Loucy (cell line): Measurements from ENCODE around the gene VPS35L.

Experiments
- H2AFZ ChIP-seq: fragments of 200-600 bp; sonication (generic); 2 replicates; pipeline ENCODE4 v1.6.0; 2016; ENCODE audit warnings: antibody characterized with exemption, mild to moderate bottlenecking, low read length, moderate library complexity
- H3F3A ChIP-seq: fragments of 200-600 bp; 2 replicates; pipeline ENCODE4 v1.6.0; 2016; ENCODE audit warnings: antibody characterized with exemption, low read depth, mild to moderate bottlenecking
- H3K27me3 ChIP-seq: fragments of 200-600 bp; sonication (generic); 2 replicates; pipeline ENCODE4 v1.6.1; 2014; ENCODE audit warnings: low read length, mild to moderate bottlenecking; ENCODE audit not compliant: insufficient read depth, poor library complexity, severe bottlenecking
- H3K36me3 ChIP-seq: fragments of 200-600 bp; sonication (generic); 2 replicates; pipeline ENCODE4 v1.6.1; 2016; ENCODE audit warnings: low read length; ENCODE audit not compliant: insufficient read depth
- H3K4me1 ChIP-seq: fragments of 200-600 bp; sonication (generic); 2 replicates; pipeline ENCODE4 v1.5.1; 2014; ENCODE audit warnings: low read length, mild to moderate bottlenecking; ENCODE audit not compliant: insufficient read depth, poor library complexity, severe bottlenecking
- H3K4me2 ChIP-seq: fragments of 200-600 bp; sonication (generic); 2 replicates; pipeline ENCODE4 v1.6.0; 2014; ENCODE audit warnings: antibody characterized with exemption, low read length, low read depth, mild to moderate bottlenecking; ENCODE audit not compliant: poor library complexity, severe bottlenecking
- H3K4me3 ChIP-seq: fragments of 200-600 bp; sonication (generic); 2 replicates; pipeline ENCODE4 v1.5.1; 2014; ENCODE audit warnings: low read length, mild to moderate bottlenecking, mixed read lengths; ENCODE audit not compliant: poor library complexity, severe bottlenecking
- H3K79me2 ChIP-seq: fragments of 200-600 bp; sonication (generic); 2 replicates; pipeline ENCODE4 v1.6.1; 2014; ENCODE audit warnings: low read length; ENCODE audit not compliant: insufficient read depth
- H3K9ac ChIP-seq: fragments of 200-600 bp; sonication (generic); 2 replicates; pipeline ENCODE4 v1.6.0; 2014; ENCODE audit warnings: mild to moderate bottlenecking, low read depth, low read length, moderate library complexity; ENCODE audit not compliant: poor library complexity, severe bottlenecking
- H3K9me2 ChIP-seq: fragments of 200-600 bp; sonication (generic); replicated peaks from 2 replicates; pipeline ENCODE4 v1.6.1; 2016; ENCODE audit warnings: low read depth, low read length, mixed read lengths
- H3K9me3 ChIP-seq: fragments of 200-600 bp; sonication (generic); 2 replicates; pipeline ENCODE4 v1.6.1; 2014; ENCODE audit warnings: mild to moderate bottlenecking, antibody characterized with exemption, low read length, low read depth; ENCODE audit not compliant: insufficient read depth
- H4K20me1 ChIP-seq: fragments of 200-600 bp; sonication (generic); 2 replicates; pipeline ENCODE4 v1.6.0; 2014; ENCODE audit warnings: antibody characterized with exemption, low read length, mild to moderate bottlenecking; ENCODE audit not compliant: insufficient read depth, poor library complexity, severe bottlenecking
- CTCF ChIP-seq: fragments of 200-600 bp; sonication (generic); conservative IDR thresholded peaks from 2 replicates; pipeline ENCODE4 v1.5.1; 2014; ENCODE audit warnings: mild to moderate bottlenecking, antibody characterized with exemption, low read length
- EZH2phosphoT487 ChIP-seq: fragments of 200-600 bp; IDR thresholded peaks from 2 replicates; pipeline ENCODE4 v1.6.1; 2018; ENCODE audit warnings: antibody characterized with exemption, mild to moderate bottlenecking, moderate library complexity, borderline replicate concordance

Gene VPS35L

GRCh38 chr16:19735074-19735867 is 179.8 kb downstream of the VPS35L start:
- H3K36me3 ChIP-seq = no peaks in the 10 kb centered on the region
- H3K9me2 ChIP-seq = no peaks in the 10 kb centered on the region
- no peaks in the 10 kb centered on the region for H3K4me1 ChIP-seq
- no peak overlapping the region for H3K4me3 ChIP-seq
- no peaks in the 10 kb centered on the region for H3F3A ChIP-seq
- H2AFZ ChIP-seq = no peak overlapping the region
- no peak overlapping the region for H3K9ac ChIP-seq
- H3K9me3 ChIP-seq = no peaks in the 10 kb centered on the region
- no peaks in the 10 kb centered on the region for H3K79me2 ChIP-seq
- H4K20me1 ChIP-seq = no peaks in the 10 kb centered on the region
- no peak for TF ChIP-seq EZH2phosphoT487
- no peak for TF ChIP-seq CTCF
- H3K4me2 ChIP-seq = no peak overlapping the region
- no peaks in the 10 kb centered on the region for H3K27me3 ChIP-seq

GRCh38 chr16:19737306-19738038 is 182.0 kb downstream of the VPS35L start:
- no peaks in the 10 kb centered on the region for H3K9me2 ChIP-seq
- no peaks in the 10 kb centered on the region for H3K27me3 ChIP-seq
- H3K9me3 ChIP-seq = no peaks in the 10 kb centered on the region
- H3K9ac ChIP-seq = no peak overlapping the region
- H3K79me2 ChIP-seq = no peaks in the 10 kb centered on the region
- no peaks in the 10 kb centered on the region for H3F3A ChIP-seq
- no peaks in the 10 kb centered on the region for H3K4me1 ChIP-seq
- H3K36me3 ChIP-seq = no peaks in the 10 kb centered on the region
- no peak for TF ChIP-seq EZH2phosphoT487
- no peak for TF ChIP-seq CTCF
- no peak overlapping the region for H3K4me3 ChIP-seq
- no peaks in the 10 kb centered on the region for H4K20me1 ChIP-seq
- H3K4me2 ChIP-seq = no peak overlapping the region
- no peak overlapping the region for H2AFZ ChIP-seq

GRCh38 chr16:19741354-19741753 is 185.9 kb downstream of the VPS35L start:
- TF ChIP-seq EZH2phosphoT487 (no peak), CTCF (no peak)
- H3K4me3 ChIP-seq = no peak overlapping the region

More at GRCh38 chr16:19741354-19741753, 185.9 kb downstream of the VPS35L start:
- H3K4me2 ChIP-seq = no peak overlapping the region
- no peak overlapping the region for H2AFZ ChIP-seq
- H3K4me1 ChIP-seq = no peaks in the 10 kb centered on the region
- no peak overlapping the region for H3K9ac ChIP-seq
- H3K36me3 ChIP-seq = no peaks in the 10 kb centered on the region
- no peaks in the 10 kb centered on the region for H3K79me2 ChIP-seq
- no peaks in the 10 kb centered on the region for H4K20me1 ChIP-seq
- H3F3A ChIP-seq = no peaks in the 10 kb centered on the region
- H3K27me3 ChIP-seq = no peaks in the 10 kb centered on the region
- H3K9me3 ChIP-seq = no peaks in the 10 kb centered on the region
- H3K9me2 ChIP-seq = no peaks in the 10 kb centered on the region
